Left lung (tissue), 10 donors: ENCODE measurements around the gene PLEKHA3. TPM values are rescaled to one million over a fixed set of nuclear protein-coding genes. Genes with fewer than 3 reads are reported as not detected.

Experiments used
- ATAC-seq: fragments of 200-7000 bp; cut with Tn5 transposase; one replicate; pipeline ENCODE4 v1.9.1; 2020; ENCODE audit warnings: moderate library complexity
- DNase-seq, 4 donors: peaks; one replicate each; pipeline ENCODE4 v3.0.0-alpha.2; 2013 to 2020
- H3K27ac ChIP-seq, 2 donors: fragments of 200-600 bp; sonication (generic) in 1 of 2; one replicate each; pipeline versions ENCODE4 v1.5.0 to v1.8.0; 2020 to 2021
- H3K27me3 ChIP-seq, 2 donors: fragments of 200-600 bp; sonication (generic) in 1 of 2; one replicate each; pipeline versions ENCODE4 v1.5.0 to v1.8.0; 2020 to 2021
- H3K36me3 ChIP-seq, 2 donors: fragments of 200-600 bp; sonication (generic) in 1 of 2; one replicate each; pipeline versions ENCODE4 v1.5.0 to v1.8.0; 2020 to 2021
- H3K4me1 ChIP-seq, 2 donors: fragments of 200-600 bp; one replicate each; pipeline ENCODE4 v1.8.0; 2021
- H3K4me3 ChIP-seq, 2 donors: fragments of 200-600 bp; sonication (generic) in 1 of 2; one replicate each; pipeline versions ENCODE4 v1.5.0 to v1.8.0; 2020 to 2021; ENCODE audit warnings: mild to moderate bottlenecking in 1 of 2
- H3K9me3 ChIP-seq, 2 donors: fragments of 200-600 bp; sonication (generic) in 1 of 2; one replicate each; pipeline versions ENCODE4 v1.5.0 to v1.8.0; 2020 to 2021
- CTCF ChIP-seq, 2 donors: fragments of 200-600 bp; sonication (generic) in 1 of 2; IDR thresholded peaks; one replicate each; pipeline versions ENCODE4 v1.5.0 to v1.8.0; 2021; ENCODE audit warnings: antibody characterized with exemption in 2 of 2
- intact Hi-C, 2 donors: fragments of 100-400 bp; cut with DNase I; formaldehyde crosslinking; loops; one replicate each; pipeline versions ENCODE4 v1.11.2 to v1.14.2; 2022
- polyA plus RNA-seq, 6 donors: library from polyadenylated mRNA; unstranded; fragments of 120-200 nt; gene quantifications; one replicate each; pipeline ENCODE4 v1.2.1, GENCODE V29; 2013; ENCODE audit not compliant: insufficient read length in 6 of 6
- total RNA-seq, 2 donors: library from RNA; stranded (reverse); fragmentation: NEBNext Ultra II Directional; extraction: Animal tissue kit (Norgen Biotek cat#: 25700); gene quantifications; one replicate each; pipeline ENCODE4 v1.2.1, GENCODE V29; 2021
- donor health status: DM: no; HTN: yes; CAD: no.
- donor health status: DM: no; HTN: no; CAD: no.

PLEKHA3 gene
- total and polyA plus RNA-seq, 8 donors: 24.5 to 35.7 (median 27.5) TPM

- H3K4me1 ChIP-seq: peaks cover 0 to 53% of the 10 kb centered on the region in 2 donors
- intact Hi-C loops: no loop called here
- no peak for TF ChIP-seq CTCF (IDR thresholded peaks at IDR 0.05)
- no peaks in the 10 kb centered on the region for H3K9me3 ChIP-seq
- ATAC-seq (peak; percentile 69), DNase-seq (no peak)
- peak overlapping the region in 1 of 2 donors; percentile 86 for H3K27ac ChIP-seq
- peaks cover 0 to 45% of the 10 kb centered on the region in 2 donors for H3K36me3 ChIP-seq
- peak overlapping the region in 1 of 2 donors; percentile 6 for H3K4me3 ChIP-seq
- H3K27me3 ChIP-seq: no peaks in the 10 kb centered on the region
Observed at GRCh38 chr2:178530625-178531142, 50.4 kb downstream of the PLEKHA3 start.

GRCh38 chr2:178531168-178531567, 50.9 kb downstream of the PLEKHA3 start:
- Histone ChIP-seq H3K27ac (peak overlapping the region in 1 of 2 donors; percentile 86), H3K36me3 (peaks cover 0 to 50% of the 10 kb centered on the region in 2 donors)

GRCh38 chr2:178536037-178536436, 55.8 kb downstream of the PLEKHA3 start:
- peaks cover 0 to 7% of the 10 kb centered on the region in 2 donors for H3K4me1 ChIP-seq
- ATAC-seq: no peak
- intact Hi-C loops: no loop called here
- H3K36me3 ChIP-seq: peaks cover 0 to 97% of the 10 kb centered on the region in 2 donors
- TF ChIP-seq CTCF (IDR thresholded peaks at IDR 0.05): no peak
- H3K27ac ChIP-seq: no peak overlapping the region
- no peak overlapping the region for H3K4me3 ChIP-seq
- H3K9me3 ChIP-seq: no peaks in the 10 kb centered on the region
- DNase-seq: no peak
- no peaks in the 10 kb centered on the region for H3K27me3 ChIP-seq

More at GRCh38 chr2:178531168-178531567, 50.9 kb downstream of the PLEKHA3 start:
- no peak for TF ChIP-seq CTCF (IDR thresholded peaks at IDR 0.05)
- peak overlapping the region in 1 of 2 donors; percentile 6 for H3K4me3 ChIP-seq
- no peaks in the 10 kb centered on the region for H3K27me3 ChIP-seq
- DNase-seq (no peak), ATAC-seq (peak; percentile 31)
- no peaks in the 10 kb centered on the region for H3K9me3 ChIP-seq
- intact Hi-C loops: no loop called here
- peaks cover 0 to 48% of the 10 kb centered on the region in 2 donors for H3K4me1 ChIP-seq

DNA sequence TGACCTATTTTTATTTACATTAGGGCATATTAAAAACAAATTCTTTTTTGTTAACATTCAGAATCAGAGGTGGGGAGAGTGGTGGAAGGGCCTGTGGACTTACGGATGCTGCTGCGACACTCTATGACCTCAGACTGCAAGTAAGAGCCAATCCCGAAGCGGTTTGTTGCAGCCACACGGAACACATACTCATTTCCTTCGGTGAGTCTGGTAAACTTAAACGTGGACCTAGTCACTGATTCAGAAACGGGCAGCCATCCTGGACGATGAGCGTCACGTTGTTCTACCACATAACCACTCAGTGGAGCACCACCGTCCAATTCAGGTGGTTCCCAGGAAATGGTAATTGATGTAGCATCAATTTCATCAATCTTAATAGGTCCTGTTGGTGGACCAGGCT, 61.9 kb downstream of the PLEKHA3 start:
- H3K9me3 ChIP-seq: no peaks in the 10 kb centered on the region
- DNase-seq: no peak
- H3K27ac ChIP-seq: no peak overlapping the region
- peaks cover 0 to 100% of the 10 kb centered on the region in 2 donors for H3K36me3 ChIP-seq
- no peaks in the 10 kb centered on the region for H3K27me3 ChIP-seq
- H3K4me1 ChIP-seq: no peaks in the 10 kb centered on the region
- no peak for ATAC-seq
- TF ChIP-seq CTCF (IDR thresholded peaks at IDR 0.05): no peak
- intact Hi-C loops: no loop called here
- H3K4me3 ChIP-seq: no peak overlapping the region

DNA sequence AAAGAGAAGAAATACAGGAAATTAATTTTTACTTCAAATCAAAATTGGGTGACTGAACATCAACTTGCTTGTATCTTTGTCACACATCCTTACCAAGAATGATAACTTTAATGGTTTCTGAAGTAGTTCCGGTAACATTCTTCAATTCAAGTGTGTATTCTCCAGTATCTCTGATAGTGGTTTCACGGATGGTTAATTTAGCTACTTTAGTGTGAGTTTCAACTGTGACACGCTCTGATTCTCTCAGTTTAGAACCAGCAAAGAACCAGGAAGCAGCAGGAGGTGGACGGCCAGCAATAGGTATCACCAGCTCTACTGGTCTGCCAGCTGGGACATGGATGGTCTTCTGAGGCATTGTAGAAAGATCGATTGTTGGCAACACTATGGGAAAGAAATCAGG, 62.3 kb downstream of the PLEKHA3 start:
- Histone ChIP-seq H3K4me1 (no peaks in the 10 kb centered on the region), H3K4me3 (no peak overlapping the region)
- intact Hi-C loops: no loop called here

More for the DNA sequence above, 62.3 kb downstream of the PLEKHA3 start:
- Histone ChIP-seq H3K36me3 (peaks cover 0 to 100% of the 10 kb centered on the region in 2 donors), H3K27me3 (no peaks in the 10 kb centered on the region), H3K9me3 (no peaks in the 10 kb centered on the region), H3K27ac (no peak overlapping the region)
- DNase-seq: no peak
- TF ChIP-seq CTCF (IDR thresholded peaks at IDR 0.05): no peak
- no peak for ATAC-seq
